ENCODE results near the gene RPS24.

DNA sequence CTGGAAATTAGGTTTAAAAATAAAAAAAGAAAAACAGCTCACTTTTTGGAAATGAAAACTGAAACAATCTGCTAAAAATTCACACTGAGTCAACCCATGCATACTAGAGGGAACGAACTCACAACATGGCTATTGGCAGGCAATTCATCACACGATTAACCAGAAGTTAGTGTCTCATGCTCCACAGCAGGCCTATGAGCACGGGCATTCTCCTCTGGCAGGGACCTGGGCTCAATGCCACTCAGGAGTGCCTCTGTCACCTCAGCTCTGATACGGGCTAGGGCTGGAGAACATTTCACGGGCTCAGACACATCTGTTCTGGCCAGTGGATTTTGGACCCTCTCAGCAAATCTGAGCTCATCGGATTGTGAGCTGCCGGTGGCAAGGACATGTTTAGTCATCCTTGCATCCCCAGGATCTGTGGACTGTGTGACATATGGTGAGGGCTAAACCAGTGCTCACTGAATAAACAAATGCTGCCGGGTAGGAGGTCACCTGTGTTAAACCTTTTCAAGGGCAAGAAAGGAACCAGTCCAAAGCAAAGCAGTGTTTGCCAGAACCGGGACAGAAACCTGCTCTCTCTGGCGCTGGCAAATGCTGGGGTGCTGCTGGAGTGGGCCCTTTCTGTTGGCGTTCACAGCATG, 44.5 kb upstream of the RPS24 start:
- TF ChIP-seq, protein P1, sequence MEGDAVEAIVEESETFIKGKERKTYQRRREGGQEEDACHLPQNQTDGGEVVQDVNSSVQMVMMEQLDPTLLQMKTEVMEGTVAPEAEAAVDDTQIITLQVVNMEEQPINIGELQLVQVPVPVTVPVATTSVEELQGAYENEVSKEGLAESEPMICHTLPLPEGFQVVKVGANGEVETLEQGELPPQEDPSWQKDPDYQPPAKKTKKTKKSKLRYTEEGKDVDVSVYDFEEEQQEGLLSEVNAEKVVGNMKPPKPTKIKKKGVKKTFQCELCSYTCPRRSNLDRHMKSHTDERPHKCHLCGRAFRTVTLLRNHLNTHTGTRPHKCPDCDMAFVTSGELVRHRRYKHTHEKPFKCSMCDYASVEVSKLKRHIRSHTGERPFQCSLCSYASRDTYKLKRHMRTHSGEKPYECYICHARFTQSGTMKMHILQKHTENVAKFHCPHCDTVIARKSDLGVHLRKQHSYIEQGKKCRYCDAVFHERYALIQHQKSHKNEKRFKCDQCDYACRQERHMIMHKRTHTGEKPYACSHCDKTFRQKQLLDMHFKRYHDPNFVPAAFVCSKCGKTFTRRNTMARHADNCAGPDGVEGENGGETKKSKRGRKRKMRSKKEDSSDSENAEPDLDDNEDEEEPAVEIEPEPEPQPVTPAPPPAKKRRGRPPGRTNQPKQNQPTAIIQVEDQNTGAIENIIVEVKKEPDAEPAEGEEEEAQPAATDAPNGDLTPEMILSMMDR (IDR thresholded peaks at IDR 0.05), result no peak
- no peak for TF ChIP-seq POLR2A (IDR thresholded peaks at IDR 0.05)

Measured in testis (tissue), 2 donors.